Subcutaneous adipose tissue (tissue), 4 donors: Measurements from ENCODE around the gene FAM228B. TPM values are rescaled to one million over a fixed set of nuclear protein-coding genes. Genes with fewer than 3 reads are reported as not detected.

Experiments
- total RNA-seq, 4 donors: library from RNA; depleted of rRNA; stranded (reverse); fragments of >200 nt; gene quantifications; one replicate each; pipeline ENCODE4 v1.1.0, GENCODE V29; 2016
- TF ChIP-seq, protein P1 (sequence below): fragments of 450-650 bp; IDR thresholded peaks from one replicate; pipeline ENCODE4 v1.5.1; 2016; ENCODE audit warnings: low read depth, mild to moderate bottlenecking, control low read depth, antibody characterized with exemption, moderate library complexity

FAM228B gene
- total RNA-seq, 4 donors from 2014 or later, result 27.1 to 43.0 (median 37.1) TPM

DNA sequence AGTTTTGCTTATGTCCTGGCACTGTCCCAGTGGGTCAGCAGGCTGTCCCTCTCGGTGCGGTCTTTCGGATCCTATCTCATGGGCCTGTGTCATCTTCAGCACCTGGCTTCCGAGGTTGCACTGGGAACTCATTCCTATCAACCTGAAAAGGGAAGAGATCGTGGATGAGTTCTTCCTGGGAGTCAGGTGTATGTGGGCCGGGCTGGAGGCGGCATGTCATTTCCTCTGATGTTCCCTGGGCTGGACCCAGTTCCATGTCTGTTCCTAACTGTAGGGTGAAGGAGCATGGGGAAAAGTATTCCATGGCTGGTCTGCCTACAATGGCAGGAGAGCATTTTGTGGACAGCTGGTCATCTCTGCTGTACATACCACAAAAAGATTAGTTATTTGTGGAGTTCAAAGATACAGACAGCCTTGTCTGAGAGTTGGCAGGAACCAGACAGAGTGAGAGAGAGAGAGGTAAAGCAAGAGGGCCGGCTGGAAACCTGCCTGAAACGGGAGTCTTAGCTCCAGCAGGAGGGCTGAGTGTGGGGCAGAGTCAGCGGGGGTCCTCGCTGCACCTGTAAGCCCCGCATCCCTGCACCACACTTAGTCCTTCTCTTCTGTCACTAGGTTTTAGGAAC lies 76.8 kb downstream of the FAM228B start:
- TF ChIP-seq, protein P1, sequence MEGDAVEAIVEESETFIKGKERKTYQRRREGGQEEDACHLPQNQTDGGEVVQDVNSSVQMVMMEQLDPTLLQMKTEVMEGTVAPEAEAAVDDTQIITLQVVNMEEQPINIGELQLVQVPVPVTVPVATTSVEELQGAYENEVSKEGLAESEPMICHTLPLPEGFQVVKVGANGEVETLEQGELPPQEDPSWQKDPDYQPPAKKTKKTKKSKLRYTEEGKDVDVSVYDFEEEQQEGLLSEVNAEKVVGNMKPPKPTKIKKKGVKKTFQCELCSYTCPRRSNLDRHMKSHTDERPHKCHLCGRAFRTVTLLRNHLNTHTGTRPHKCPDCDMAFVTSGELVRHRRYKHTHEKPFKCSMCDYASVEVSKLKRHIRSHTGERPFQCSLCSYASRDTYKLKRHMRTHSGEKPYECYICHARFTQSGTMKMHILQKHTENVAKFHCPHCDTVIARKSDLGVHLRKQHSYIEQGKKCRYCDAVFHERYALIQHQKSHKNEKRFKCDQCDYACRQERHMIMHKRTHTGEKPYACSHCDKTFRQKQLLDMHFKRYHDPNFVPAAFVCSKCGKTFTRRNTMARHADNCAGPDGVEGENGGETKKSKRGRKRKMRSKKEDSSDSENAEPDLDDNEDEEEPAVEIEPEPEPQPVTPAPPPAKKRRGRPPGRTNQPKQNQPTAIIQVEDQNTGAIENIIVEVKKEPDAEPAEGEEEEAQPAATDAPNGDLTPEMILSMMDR, result no peak

DNA sequence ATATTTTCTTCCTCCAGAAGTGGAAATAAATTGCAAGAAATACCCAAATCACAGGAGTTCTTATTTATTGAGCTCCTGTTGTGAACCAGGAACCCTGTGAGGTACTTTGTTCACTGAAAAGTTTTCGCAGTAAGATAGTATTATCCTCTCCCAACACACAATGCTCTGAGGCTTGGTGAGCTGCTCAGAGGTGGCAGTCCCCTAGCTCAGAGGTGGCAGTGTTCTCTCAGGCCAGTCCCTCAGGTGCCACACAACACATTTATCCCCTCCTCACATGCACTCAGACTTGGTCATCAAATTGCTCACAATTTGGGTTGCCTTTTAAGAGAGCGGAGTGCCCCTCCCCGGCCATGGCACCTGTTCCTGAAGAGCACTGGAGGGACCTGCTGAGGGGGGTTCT lies 77.5 kb downstream of the FAM228B start:
- TF ChIP-seq, protein P1, result no peak

DNA sequence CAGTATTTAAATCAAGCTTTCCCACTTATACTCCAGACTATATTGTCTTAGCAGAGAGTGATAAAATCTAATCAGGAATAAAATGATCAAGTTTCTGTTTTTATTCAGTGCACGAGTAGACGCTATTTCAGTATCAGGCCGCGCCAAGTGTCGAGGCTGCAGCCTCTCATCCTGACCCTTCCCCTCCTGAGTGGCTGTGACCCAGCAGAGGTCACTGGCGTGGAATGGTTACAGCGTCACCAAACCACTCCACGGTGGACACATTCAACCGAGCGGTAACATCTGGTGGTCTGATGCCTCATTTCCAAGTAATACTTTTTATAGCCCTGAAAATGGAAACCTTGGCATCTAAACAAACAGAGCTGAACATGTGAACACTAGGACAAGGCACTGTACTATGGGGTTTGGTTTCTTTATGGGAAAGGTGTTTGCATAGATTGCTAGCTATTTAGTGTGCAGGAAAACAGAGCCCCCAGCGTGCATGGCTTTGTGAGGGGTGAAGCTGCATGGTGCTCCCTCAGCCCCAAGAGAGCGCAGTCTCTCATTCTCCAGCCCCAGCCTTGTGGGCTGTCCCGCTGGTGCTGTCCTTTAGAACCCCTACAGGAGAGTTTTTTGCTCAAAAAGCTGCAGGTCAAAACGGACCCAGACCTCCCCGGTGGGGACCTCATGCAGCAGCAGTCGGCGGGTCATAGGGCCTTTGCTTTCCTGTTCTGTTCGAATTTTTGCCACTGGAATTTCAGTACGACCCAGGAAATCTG lies 79.9 kb downstream of the FAM228B start:
- TF ChIP-seq, protein P1, result no peak

DNA sequence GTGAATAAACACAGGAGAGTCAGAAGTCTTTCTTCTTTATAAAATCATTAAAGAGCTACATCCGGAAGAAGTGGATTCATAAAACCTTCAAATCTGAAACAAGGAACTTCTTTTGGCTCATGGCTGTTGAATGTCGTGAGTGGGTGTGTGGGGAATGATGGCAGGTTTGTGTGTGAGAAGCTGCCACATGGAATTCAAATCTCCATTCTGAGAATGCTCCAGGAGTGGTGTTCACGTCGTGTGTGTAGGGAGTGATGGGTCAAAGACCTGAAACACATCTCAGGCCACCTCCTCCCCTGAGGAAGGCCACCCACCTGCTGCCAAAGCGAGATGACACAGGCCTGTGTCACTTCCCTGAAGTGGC lies 80.5 kb downstream of the FAM228B start:
- TF ChIP-seq, protein P1, result no peak

DNA sequence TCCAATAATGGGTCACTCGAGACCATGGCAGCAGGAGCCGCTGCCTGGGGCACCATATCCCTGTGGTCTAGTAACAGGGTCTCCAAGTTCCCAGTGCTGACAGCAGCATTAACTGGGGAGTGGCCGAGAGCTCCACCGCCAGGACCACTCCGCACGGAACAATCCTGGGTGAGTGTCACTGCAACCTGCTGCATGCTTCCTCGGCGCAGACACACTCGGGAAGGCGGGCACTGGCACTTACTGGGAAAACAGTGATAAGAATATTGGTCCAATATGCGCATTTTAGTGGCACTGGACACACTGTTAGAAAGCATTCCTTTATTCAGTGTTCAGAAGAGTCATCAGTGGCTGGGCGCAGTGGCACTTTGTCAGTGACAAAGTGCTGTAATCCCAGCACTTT lies 81.2 kb downstream of the FAM228B start:
- TF ChIP-seq, protein P1, result no peak

DNA sequence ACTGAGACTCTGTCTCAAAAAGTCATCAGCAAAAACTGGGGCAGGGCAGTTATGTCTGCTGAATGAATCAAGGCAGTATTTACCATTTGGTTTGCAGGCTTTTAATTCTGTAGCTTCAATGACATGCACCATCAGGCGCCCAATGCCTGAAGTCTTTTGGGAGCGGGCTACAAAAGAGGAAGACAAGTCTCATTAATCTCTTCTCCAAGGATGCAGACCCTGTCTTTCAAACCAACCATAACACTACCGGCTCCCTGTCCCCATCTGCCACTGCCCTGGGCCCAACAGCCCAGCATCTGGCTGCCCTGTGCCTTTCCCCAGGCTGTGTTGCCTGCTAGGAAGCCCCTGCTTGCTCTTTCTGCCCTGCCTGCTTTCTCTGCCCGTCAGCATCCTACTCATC lies 81.9 kb downstream of the FAM228B start:
- TF ChIP-seq, protein P1, result no peak

DNA sequence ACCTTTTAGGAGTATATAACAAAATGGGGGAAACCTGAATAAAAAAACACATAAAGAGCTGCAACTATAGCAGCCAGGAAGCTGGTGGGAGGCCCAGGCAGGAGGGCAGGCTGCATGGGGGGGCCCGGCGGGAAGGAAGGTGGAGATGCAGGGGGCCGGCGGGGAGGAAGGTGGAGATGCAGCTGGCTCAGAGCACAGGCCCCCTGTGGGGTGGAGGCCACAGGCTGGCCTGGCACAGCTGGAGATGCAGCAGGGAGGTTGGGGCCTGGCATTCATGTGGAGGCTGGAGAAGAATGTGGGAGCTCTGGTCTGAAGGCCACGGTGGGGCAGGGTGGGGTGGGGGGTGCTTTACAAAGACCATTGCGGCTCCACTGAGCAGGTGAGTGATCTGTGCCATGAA lies 83.0 kb downstream of the FAM228B start:
- TF ChIP-seq, protein P1, result no peak
